Left lung (tissue), 10 donors: ENCODE measurements around the gene ACADL. TPM values are rescaled to one million over a fixed set of nuclear protein-coding genes. Genes with fewer than 3 reads are reported as not detected.
A peak's percentile ranks its signal among the peaks of the same experiment; 100 is the strongest.

Experiments
- ATAC-seq: fragments of 200-7000 bp; cut with Tn5 transposase; one replicate; pipeline ENCODE4 v1.9.1; 2020; ENCODE audit warnings: moderate library complexity
- DNase-seq, 4 donors: peaks; one replicate each; pipeline ENCODE4 v3.0.0-alpha.2; 2013 to 2020
- H3K27ac ChIP-seq, 2 donors: fragments of 200-600 bp; sonication (generic) in 1 of 2; one replicate each; pipeline versions ENCODE4 v1.5.0 to v1.8.0; 2020 to 2021
- H3K27me3 ChIP-seq, 2 donors: fragments of 200-600 bp; sonication (generic) in 1 of 2; one replicate each; pipeline versions ENCODE4 v1.5.0 to v1.8.0; 2020 to 2021
- H3K36me3 ChIP-seq, 2 donors: fragments of 200-600 bp; sonication (generic) in 1 of 2; one replicate each; pipeline versions ENCODE4 v1.5.0 to v1.8.0; 2020 to 2021
- H3K4me1 ChIP-seq, 2 donors: fragments of 200-600 bp; one replicate each; pipeline ENCODE4 v1.8.0; 2021
- H3K4me3 ChIP-seq, 2 donors: fragments of 200-600 bp; sonication (generic) in 1 of 2; one replicate each; pipeline versions ENCODE4 v1.5.0 to v1.8.0; 2020 to 2021; ENCODE audit warnings: mild to moderate bottlenecking in 1 of 2
- H3K9me3 ChIP-seq, 2 donors: fragments of 200-600 bp; sonication (generic) in 1 of 2; one replicate each; pipeline versions ENCODE4 v1.5.0 to v1.8.0; 2020 to 2021
- intact Hi-C, 2 donors: fragments of 100-400 bp; cut with DNase I; formaldehyde crosslinking; loops; one replicate each; pipeline versions ENCODE4 v1.11.2 to v1.14.2; 2022
- polyA plus RNA-seq, 6 donors: library from polyadenylated mRNA; unstranded; fragments of 120-200 nt; gene quantifications; one replicate each; pipeline ENCODE4 v1.2.1, GENCODE V29; 2013; ENCODE audit not compliant: insufficient read length in 6 of 6
- total RNA-seq, 2 donors: library from RNA; stranded (reverse); fragmentation: NEBNext Ultra II Directional; extraction: Animal tissue kit (Norgen Biotek cat#: 25700); gene quantifications; one replicate each; pipeline ENCODE4 v1.2.1, GENCODE V29; 2021
- TF ChIP-seq, protein P1 (sequence below), 2 donors: fragments of 200-600 bp; sonication (generic) in 1 of 2; IDR thresholded peaks; one replicate each; pipeline versions ENCODE4 v1.5.0 to v1.8.0; 2021; ENCODE audit warnings: antibody characterized with exemption in 2 of 2
- donor health status: DM: no; HTN: yes; CAD: no.
- donor health status: DM: no; HTN: no; CAD: no.

The ACADL gene
- total and polyA plus RNA-seq, 8 donors, result 14.6 to 32.9 (median 18.8) TPM

DNA sequence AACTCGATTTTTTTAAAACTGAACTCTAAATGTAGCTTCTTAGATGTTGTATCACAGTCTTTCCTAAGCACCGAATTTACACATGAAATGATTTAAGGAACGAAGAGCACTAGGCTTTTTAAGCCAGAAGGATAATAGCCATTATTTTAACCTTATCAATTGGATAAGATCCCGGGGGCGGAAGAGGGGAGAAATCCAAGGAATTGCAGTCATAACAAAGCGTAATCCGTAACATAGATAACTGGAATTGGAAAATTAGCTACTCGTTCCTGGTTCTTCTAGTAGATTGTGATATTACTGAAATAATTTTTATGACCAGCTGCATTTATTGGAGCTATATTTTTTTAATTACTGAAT, 53.0 kb downstream of the ACADL start:
- Histone ChIP-seq H3K27me3 (no peaks in the 10 kb centered on the region), H3K4me1 (peaks cover 7 to 34% of the 10 kb centered on the region in 2 donors), H3K36me3 (no peaks in the 10 kb centered on the region), H3K27ac (peak overlapping the region; percentile 99 to 100), H3K4me3 (peak overlapping the region; percentile 44 to 76), H3K9me3 (no peaks in the 10 kb centered on the region)
- ATAC-seq (no peak), DNase-seq (no peak)
- intact Hi-C loops, result no loop called here
- TF ChIP-seq, protein P1, sequence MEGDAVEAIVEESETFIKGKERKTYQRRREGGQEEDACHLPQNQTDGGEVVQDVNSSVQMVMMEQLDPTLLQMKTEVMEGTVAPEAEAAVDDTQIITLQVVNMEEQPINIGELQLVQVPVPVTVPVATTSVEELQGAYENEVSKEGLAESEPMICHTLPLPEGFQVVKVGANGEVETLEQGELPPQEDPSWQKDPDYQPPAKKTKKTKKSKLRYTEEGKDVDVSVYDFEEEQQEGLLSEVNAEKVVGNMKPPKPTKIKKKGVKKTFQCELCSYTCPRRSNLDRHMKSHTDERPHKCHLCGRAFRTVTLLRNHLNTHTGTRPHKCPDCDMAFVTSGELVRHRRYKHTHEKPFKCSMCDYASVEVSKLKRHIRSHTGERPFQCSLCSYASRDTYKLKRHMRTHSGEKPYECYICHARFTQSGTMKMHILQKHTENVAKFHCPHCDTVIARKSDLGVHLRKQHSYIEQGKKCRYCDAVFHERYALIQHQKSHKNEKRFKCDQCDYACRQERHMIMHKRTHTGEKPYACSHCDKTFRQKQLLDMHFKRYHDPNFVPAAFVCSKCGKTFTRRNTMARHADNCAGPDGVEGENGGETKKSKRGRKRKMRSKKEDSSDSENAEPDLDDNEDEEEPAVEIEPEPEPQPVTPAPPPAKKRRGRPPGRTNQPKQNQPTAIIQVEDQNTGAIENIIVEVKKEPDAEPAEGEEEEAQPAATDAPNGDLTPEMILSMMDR (IDR thresholded peaks at IDR 0.05), result no peak

DNA sequence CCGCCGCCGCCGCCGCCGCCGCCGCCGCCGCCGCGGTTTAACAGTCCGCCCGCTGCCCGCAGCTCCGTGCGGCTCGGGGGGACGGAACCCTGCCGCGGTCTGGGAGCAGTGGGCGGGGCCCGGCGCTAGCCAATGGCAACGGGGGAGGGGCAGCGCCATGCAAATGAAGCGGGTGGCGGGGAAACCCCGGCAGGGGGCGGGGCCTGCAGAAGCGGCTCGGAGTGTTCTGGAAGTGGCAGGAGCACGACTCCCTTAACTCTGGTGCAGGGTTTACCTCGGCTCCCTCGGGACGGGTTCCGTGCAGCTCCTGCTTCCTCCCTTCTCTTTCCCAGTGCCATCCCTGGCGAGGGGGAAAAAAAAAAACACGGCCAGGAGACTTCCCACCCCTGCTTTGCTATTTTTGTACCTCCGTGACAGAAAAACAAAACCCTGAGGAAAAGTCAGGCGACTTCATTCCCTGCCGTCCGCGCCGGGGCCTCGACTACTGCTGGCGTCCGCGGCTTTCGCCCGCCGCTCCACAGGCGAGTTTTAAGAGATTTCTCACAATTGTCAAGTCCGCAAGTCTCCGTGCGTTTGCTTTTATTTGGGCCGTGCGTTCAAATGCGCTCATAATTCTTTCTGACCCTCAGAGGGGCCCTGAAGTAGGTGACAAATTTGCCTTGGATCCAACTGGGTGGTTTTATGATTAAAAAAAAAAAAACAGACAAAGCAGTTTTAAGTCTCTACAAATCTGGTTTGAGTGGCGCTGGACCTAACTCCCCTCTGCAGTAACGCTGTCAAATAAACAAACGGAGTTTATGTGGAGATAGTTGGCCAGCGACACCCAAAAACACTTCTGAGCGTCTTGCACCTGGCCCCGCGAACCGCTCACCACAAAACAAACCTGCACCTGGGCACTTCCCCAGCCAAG, 53.7 kb downstream of the ACADL start, which contains the start of gene KANSL1L:
Gene KANSL1L (minus strand): TSS at position 101 of the 910 bp plus-strand sequence. CDS start 16,827 bp downstream, outside the sequence.
- no peaks in the 10 kb centered on the region for H3K9me3 ChIP-seq
- intact Hi-C loops, result no loop called here
- H3K36me3 ChIP-seq, result no peaks in the 10 kb centered on the region
- TF ChIP-seq, protein P1 (IDR thresholded peaks at IDR 0.05), result no peak
- peak within 1 kb of the TSS; percentile 72 to 76 for H3K4me3 ChIP-seq
- peaks cover 9 to 40% of the 10 kb centered on the region in 2 donors for H3K4me1 ChIP-seq
- DNase-seq (peak; percentile 96 to 99 (median 98)), ATAC-seq (peak; percentile 92)
- H3K27ac ChIP-seq, result peak within 1 kb of the TSS; percentile 99 to 100
- H3K27me3 ChIP-seq, result no peaks in the 10 kb centered on the region

DNA sequence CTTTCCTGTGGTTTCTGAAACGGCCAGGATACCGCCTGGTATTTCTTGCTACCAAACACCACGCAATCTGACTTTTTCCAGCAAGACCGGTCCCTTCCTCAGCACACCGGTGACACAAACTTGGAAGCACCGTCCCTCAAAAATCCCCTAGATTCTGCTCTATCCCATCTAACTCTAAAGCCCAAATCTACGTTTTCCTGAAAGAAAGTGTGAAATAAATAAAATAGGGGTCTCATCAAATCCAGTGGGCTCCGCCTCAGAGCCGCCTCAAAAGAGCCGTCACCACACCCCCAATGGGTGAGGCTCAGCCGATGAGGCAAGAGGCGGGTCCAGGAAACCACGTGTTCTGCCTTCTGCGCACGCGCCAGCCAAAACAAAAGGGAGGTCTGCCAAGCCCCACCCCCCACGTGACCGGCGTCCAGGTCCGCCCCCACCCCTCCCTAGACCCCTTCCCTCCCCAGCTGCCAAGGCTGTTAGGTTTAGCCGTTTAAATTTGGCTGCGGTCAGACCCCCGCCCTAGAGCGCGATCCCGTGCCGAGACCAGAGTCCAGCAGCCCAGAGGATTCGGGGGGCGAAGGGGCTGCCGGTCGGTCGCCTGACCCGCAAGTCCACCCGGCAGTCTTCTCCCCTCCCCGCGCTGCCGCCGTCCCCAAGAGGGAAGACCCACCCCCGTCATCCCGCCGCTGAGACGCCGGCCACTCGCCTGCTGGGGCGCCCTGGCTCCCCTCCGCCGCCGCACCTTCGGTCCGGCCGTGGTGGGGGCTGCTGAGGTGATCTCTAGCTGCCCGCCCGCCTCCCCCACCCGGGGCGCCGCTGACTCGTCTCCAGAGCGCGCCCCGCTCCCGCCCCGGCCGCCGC, 54.6 kb downstream of the ACADL start:
- H3K4me1 ChIP-seq, result peaks cover 9 to 48% of the 10 kb centered on the region in 2 donors
- H3K36me3 ChIP-seq, result no peaks in the 10 kb centered on the region
- ATAC-seq (peak; percentile 81), DNase-seq (peak; percentile 96 to 98 (median 97))
- no peaks in the 10 kb centered on the region for H3K9me3 ChIP-seq
- intact Hi-C loops, result no loop called here
- peak overlapping the region; percentile 99 to 100 for H3K27ac ChIP-seq
- H3K27me3 ChIP-seq, result no peaks in the 10 kb centered on the region
- peak overlapping the region; percentile 72 to 76 for H3K4me3 ChIP-seq
- TF ChIP-seq, protein P1 (IDR thresholded peaks at IDR 0.05), result no peak

DNA sequence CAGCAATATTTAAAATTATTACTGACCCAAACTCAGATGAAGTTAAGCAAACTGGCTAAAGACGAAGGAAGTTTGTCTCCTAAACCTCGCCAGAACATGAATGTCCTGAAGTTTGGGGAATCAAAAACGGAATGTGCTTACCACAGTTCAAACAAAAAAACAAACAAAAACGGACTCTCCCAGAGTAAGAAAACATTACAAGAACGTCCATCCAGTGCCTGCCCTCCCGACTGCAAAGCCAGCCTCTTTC, 55.1 kb downstream of the ACADL start:
- intact Hi-C loops, result no loop called here

More for the DNA sequence above, 55.1 kb downstream of the ACADL start:
- TF ChIP-seq, protein P1 (IDR thresholded peaks at IDR 0.05), result no peak
- ATAC-seq, result no peak
- Histone ChIP-seq H3K27ac (peak overlapping the region; percentile 99 to 100), H3K36me3 (no peaks in the 10 kb centered on the region), H3K9me3 (no peaks in the 10 kb centered on the region), H3K4me1 (peaks cover 9 to 48% of the 10 kb centered on the region in 2 donors), H3K4me3 (peak overlapping the region; percentile 72 to 76), H3K27me3 (no peaks in the 10 kb centered on the region)
- DNase-seq, result no peak
